Endothelial cell (in vitro differentiated cells): ENCODE data around the gene QPRT. TPM values are rescaled to one million over a fixed set of nuclear protein-coding genes. Genes with fewer than 3 reads are reported as not detected.
"Not testable (repeated sequence)": the region's sequence is repeated elsewhere in the genome, so short reads cannot be mapped to it uniquely, and the experiment has no call there.

Source experiments
- DNase-seq: peaks from one replicate; pipeline ENCODE4 v3.0.0; 2021; ENCODE audit warnings: low spot score
- H3K27ac Mint-ChIP-seq: one replicate; pipeline ENCODE4 v1.8.0; 2021; ENCODE audit warnings: mixed read lengths, inconsistent platforms; ENCODE audit not compliant: unreplicated experiment
- H3K27me3 Mint-ChIP-seq: one replicate; pipeline ENCODE4 v1.8.0; 2021; ENCODE audit warnings: mild to moderate bottlenecking, moderate library complexity, mixed read lengths, inconsistent platforms; ENCODE audit not compliant: unreplicated experiment
- H3K36me3 Mint-ChIP-seq: one replicate; pipeline ENCODE4 v1.8.0; 2021; ENCODE audit warnings: mild to moderate bottlenecking, low read depth, mixed read lengths, inconsistent platforms; ENCODE audit not compliant: unreplicated experiment
- H3K4me1 Mint-ChIP-seq: one replicate; pipeline ENCODE4 v1.8.0; 2021; ENCODE audit warnings: mild to moderate bottlenecking, mixed read lengths, inconsistent platforms; ENCODE audit not compliant: unreplicated experiment
- H3K4me3 Mint-ChIP-seq: one replicate; pipeline ENCODE4 v1.8.0; 2021; ENCODE audit warnings: mild to moderate bottlenecking, mixed read lengths, inconsistent platforms; ENCODE audit not compliant: unreplicated experiment
- H3K9me3 Mint-ChIP-seq: one replicate; pipeline ENCODE4 v1.8.0; 2021; ENCODE audit warnings: mixed read lengths, inconsistent platforms; ENCODE audit not compliant: unreplicated experiment
- total RNA-seq: library from RNA; stranded (reverse); fragmentation: NEBNext Ultra II Directional; extraction: Animal tissue kit (Norgen Biotek cat#: 25700); gene quantifications from one replicate; pipeline ENCODE4 v1.2.1, GENCODE V29; 2021; ENCODE audit not compliant: unreplicated experiment
- TF ChIP-seq, protein P1 (sequence below): fragments of 200-600 bp; sonication (generic); IDR thresholded peaks from one replicate; pipeline ENCODE4 v1.5.0; 2021; ENCODE audit warnings: antibody characterized with exemption; ENCODE audit not compliant: unreplicated experiment

Gene QPRT
- total RNA-seq, 1 donor from 2014 or later, result 30.4 TPM

DNA sequence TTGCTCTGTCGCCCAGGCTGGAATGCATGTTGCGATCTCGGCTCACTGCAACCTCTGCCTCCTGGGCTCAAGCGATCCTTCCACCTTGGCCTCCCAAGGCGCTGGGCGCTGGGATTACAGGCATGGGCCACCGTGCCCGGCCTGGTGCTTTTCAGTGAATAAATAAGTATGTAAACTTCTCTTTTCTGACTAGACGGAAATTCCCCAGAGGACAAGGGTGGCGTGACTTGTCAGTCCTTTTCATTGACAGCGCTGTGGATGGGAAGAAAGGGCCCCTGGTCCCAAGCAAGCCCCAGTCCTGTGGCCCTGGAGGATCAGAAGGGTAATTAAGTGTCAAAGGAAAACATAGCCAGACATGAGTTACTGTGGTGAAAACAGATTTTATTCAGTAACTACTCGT lies 25.5 kb upstream of the QPRT start:
- Mint-ChIP-seq H3K27ac (no peak overlapping the region), H3K4me3 (no peak overlapping the region), H3K4me1 (peaks cover 5% of the 10 kb centered on the region), H3K36me3 (no peaks in the 10 kb centered on the region), H3K9me3 (no peaks in the 10 kb centered on the region), H3K27me3 (peaks cover 2% of the 10 kb centered on the region)
- TF ChIP-seq, protein P1, sequence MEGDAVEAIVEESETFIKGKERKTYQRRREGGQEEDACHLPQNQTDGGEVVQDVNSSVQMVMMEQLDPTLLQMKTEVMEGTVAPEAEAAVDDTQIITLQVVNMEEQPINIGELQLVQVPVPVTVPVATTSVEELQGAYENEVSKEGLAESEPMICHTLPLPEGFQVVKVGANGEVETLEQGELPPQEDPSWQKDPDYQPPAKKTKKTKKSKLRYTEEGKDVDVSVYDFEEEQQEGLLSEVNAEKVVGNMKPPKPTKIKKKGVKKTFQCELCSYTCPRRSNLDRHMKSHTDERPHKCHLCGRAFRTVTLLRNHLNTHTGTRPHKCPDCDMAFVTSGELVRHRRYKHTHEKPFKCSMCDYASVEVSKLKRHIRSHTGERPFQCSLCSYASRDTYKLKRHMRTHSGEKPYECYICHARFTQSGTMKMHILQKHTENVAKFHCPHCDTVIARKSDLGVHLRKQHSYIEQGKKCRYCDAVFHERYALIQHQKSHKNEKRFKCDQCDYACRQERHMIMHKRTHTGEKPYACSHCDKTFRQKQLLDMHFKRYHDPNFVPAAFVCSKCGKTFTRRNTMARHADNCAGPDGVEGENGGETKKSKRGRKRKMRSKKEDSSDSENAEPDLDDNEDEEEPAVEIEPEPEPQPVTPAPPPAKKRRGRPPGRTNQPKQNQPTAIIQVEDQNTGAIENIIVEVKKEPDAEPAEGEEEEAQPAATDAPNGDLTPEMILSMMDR, result no peak
- no peak for DNase-seq

- H3K27ac Mint-ChIP-seq, H3K4me1 Mint-ChIP-seq, DNase-seq, H3K27me3 Mint-ChIP-seq, H3K4me3 Mint-ChIP-seq, H3K9me3 Mint-ChIP-seq, H3K36me3 Mint-ChIP-seq: not testable (repeated sequence)
Observed at GRCh38 chr16:29653890-29654289, 25.1 kb upstream of the QPRT start.

DNA sequence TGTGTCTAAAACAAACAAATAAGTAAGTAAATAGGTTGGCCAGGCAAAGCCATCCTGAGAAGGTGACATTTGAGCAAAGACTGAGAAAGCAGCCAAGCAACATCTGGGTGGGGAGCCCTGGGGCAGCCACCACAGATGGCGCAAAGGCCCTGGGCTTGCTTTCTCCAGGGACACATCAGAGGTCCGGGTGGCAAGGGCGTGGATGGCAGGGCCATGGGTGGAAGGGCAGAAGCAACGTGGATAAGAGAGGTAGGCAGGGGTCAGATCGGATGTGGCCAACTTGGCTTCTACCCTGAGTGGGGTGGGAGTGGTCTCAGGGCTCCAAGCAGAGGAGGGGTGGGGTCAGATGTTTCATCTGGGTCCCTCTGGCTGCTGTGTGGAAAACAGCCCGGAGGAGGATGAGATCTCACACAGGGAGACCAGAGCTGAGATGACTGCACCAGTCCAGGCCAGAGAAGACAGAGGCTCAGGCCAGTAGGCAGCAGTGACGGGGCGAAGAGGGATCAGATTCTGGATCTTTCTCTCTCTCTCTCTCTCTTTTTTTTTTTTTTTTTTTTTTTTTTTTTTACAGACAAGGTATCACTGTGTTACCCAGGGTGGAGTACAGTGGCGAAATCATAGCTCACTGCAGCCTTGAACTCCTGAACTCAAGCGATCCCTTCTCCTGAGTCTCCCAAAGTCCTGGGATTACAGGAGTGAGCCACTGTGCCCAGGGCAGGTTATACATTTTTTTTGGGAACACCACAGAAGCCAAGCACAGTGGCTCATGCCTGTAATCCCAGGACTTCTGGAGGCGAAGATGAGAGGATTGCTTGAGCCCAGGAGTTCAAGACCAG lies 22.1 kb upstream of the QPRT start:
- no peak overlapping the region for H3K4me3 Mint-ChIP-seq

GRCh38 chr16:29658705-29659104 lies 20.3 kb upstream of the QPRT start:
- no peak overlapping the region for H3K4me3 Mint-ChIP-seq
- DNase-seq, result no peak
- no peaks in the 10 kb centered on the region for H3K27me3 Mint-ChIP-seq
- no peaks in the 10 kb centered on the region for H3K9me3 Mint-ChIP-seq
- H3K36me3 Mint-ChIP-seq, result no peaks in the 10 kb centered on the region
- H3K27ac Mint-ChIP-seq, result no peak overlapping the region
- TF ChIP-seq, protein P1, result no peak
- peaks cover 2% of the 10 kb centered on the region for H3K4me1 Mint-ChIP-seq

More for the DNA sequence above, 22.1 kb upstream of the QPRT start:
- Mint-ChIP-seq H3K27ac (no peak overlapping the region), H3K27me3 (peaks cover 2% of the 10 kb centered on the region), H3K9me3 (no peaks in the 10 kb centered on the region), H3K36me3 (no peaks in the 10 kb centered on the region), H3K4me1 (no peaks in the 10 kb centered on the region)
- TF ChIP-seq, protein P1, result no peak
- DNase-seq, result no peak

- Mint-ChIP-seq H3K27ac (no peak overlapping the region), H3K9me3 (no peaks in the 10 kb centered on the region), H3K36me3 (no peaks in the 10 kb centered on the region), H3K27me3 (peaks cover 5% of the 10 kb centered on the region), H3K4me3 (no peak overlapping the region), H3K4me1 (peaks cover 16% of the 10 kb centered on the region)
- TF ChIP-seq, protein P1, result no peak
- no peak for DNase-seq
Observed at GRCh38 chr16:29662000-29662728, 16.8 kb upstream of the QPRT start.
